Esophagus squamous epithelium (tissue), 5 donors: ENCODE results near the gene NAV2. TPM values are rescaled to one million over a fixed set of nuclear protein-coding genes. Genes with fewer than 3 reads are reported as not detected.
A peak's percentile ranks its signal among the peaks of the same experiment; 100 is the strongest.

Experiments used
- DNase-seq: peaks from one replicate; lab custom pipeline; 2025; lab: John Stamatoyannopoulos, UW
- H3K27ac ChIP-seq, 4 donors: fragments of 200-600 bp; sonication (generic); one replicate each; pipeline ENCODE4 v1.5.1; 2016 to 2019; ENCODE audit warnings: mild to moderate bottlenecking in 1 of 4
- H3K27me3 ChIP-seq, 4 donors: fragments of 200-600 bp; sonication (generic); 1 replicate in 3 of 4; 2 replicates in 1 of 4; pipeline versions ENCODE4 v1.5.1 to v1.6.0; 2017 to 2021; ENCODE audit warnings: antibody characterized with exemption in 1 of 4
- H3K36me3 ChIP-seq, 3 donors: fragments of 200-600 bp; sonication (generic); one replicate each; pipeline ENCODE4 v1.5.1; 2016 to 2019
- H3K4me1 ChIP-seq, 3 donors: fragments of 200-600 bp; sonication (generic); one replicate each; pipeline ENCODE4 v1.5.1; 2017 to 2019
- H3K4me3 ChIP-seq, 4 donors: fragments of 200-600 bp; sonication (generic); 1 replicate in 3 of 4; 2 replicates in 1 of 4; pipeline ENCODE4 v1.5.1; 2016 to 2019; ENCODE audit warnings: mild to moderate bottlenecking in 2 of 4, moderate library complexity in 1 of 4
- H3K9me3 ChIP-seq, 3 donors: fragments of 200-600 bp; sonication (generic); one replicate each; pipeline ENCODE4 v1.5.1; 2016 to 2019
- CTCF ChIP-seq, 6 experiments: fragments of 450-650 bp in 4 of 6; fragments of 200-600 bp in 2 of 6; sonication (generic) in 2 of 6; IDR thresholded peaks; one replicate each; pipeline ENCODE4 v1.5.1; 2016 to 2019; ENCODE audit warnings: antibody characterized with exemption in 6 of 6, mild to moderate bottlenecking in 4 of 6, moderate library complexity in 4 of 6
- POLR2A ChIP-seq, 4 donors: fragments of 450-650 bp; IDR thresholded peaks; one replicate each; pipeline ENCODE4 v1.6.1; 2017; ENCODE audit warnings: antibody characterized with exemption in 4 of 4, mild to moderate bottlenecking in 4 of 4, moderate library complexity in 3 of 4
- WGBS, 2 donors: methylation state at CpG; one replicate each; pipeline ENCODE4 v1.1.5; 2018; 5-methylcytosine and 5-hydroxymethylcytosine counted together
- intact Hi-C: fragments of 100-400 bp; cut with DNase I; formaldehyde crosslinking; loops from one replicate; pipeline ENCODE4 v1.15.0; 2022
- small RNA-seq, 4 donors: library from RNA; depleted of rRNA; stranded (forward); fragments of <200 nt; gene quantifications; one replicate each; pipeline ENCODE3, GENCODE V24; 2016
- total RNA-seq, 4 donors: library from RNA; depleted of rRNA; stranded (reverse); fragments of >200 nt; gene quantifications; one replicate each; pipeline ENCODE4 v1.1.0, GENCODE V29; 2016
- donor health status: DM: yes; HTN: yes; CAD: no.

Gene NAV2
- total RNA-seq, 4 donors from 2014 or later = 4.9 to 19.1 (median 14.6) TPM

- TF ChIP-seq CTCF (IDR thresholded peaks at IDR 0.05) (no peak), POLR2A (IDR thresholded peaks at IDR 0.05) (no peak)
- intact Hi-C loops = no loop called here
- DNase-seq = no peak
- H3K36me3 ChIP-seq = no peaks in the 10 kb centered on the region
- no peaks in the 10 kb centered on the region for H3K9me3 ChIP-seq
- peaks cover 27 to 100% (median 54%) of the 10 kb centered on the region in 4 donors for H3K27me3 ChIP-seq
- no peak overlapping the region for H3K27ac ChIP-seq
- 6 to 8% methylated on average over 28 to 33 of the region's 61 CpGs for WGBS, 2 donors
- H3K4me3 ChIP-seq = peak overlapping the region in 3 of 4 donors; percentile 20 to 57 (median 20)
- H3K4me1 ChIP-seq = peaks cover 11 to 35% (median 13%) of the 10 kb centered on the region in 3 donors
Measured at GRCh38 chr11:20162824-20163782, 450.5 kb downstream of the NAV2 start.

- H3K4me1 ChIP-seq = peaks cover 11 to 29% (median 13%) of the 10 kb centered on the region in 3 donors
- no peak for DNase-seq
- peaks cover 20 to 99% (median 47%) of the 10 kb centered on the region in 4 donors for H3K27me3 ChIP-seq
- H3K27ac ChIP-seq = no peak overlapping the region
- H3K9me3 ChIP-seq = no peaks in the 10 kb centered on the region
- peak overlapping the region in 3 of 4 donors; percentile 20 to 57 (median 20) for H3K4me3 ChIP-seq
- intact Hi-C loops = no loop called here
- TF ChIP-seq CTCF (IDR thresholded peaks at IDR 0.05) (no peak), POLR2A (IDR thresholded peaks at IDR 0.05) (no peak)
- no peaks in the 10 kb centered on the region for H3K36me3 ChIP-seq
- 23 to 25% methylated on average over 14 to 17 of the region's 26 CpGs for WGBS, 2 donors
Measured at GRCh38 chr11:20163783-20164481, 451.3 kb downstream of the NAV2 start.

Small RNA genes lying within 50 kb of the gene (small RNA-seq; reads per million reads assigned to genes)
- gene MIR4694 = 0 reads per million in 4 donors
